ENCODE results near the gene CNTNAP5. TPM values are rescaled to one million over a fixed set of nuclear protein-coding genes. Genes with fewer than 3 reads are reported as not detected.

CNTNAP5 gene
- total and polyA plus RNA-seq, 2 of the 13 experiments (the other 11 are each of a cell fraction or from before 2014, with no cell fraction given) = not detected

GRCh38 chr2:124570872-124571271, 545.8 kb downstream of the CNTNAP5 start (continued):
- TF ChIP-seq PRMT3 (CRISPR knock-in tag; IDR thresholded peaks at IDR 0.05; ENCODE audit: borderline replicate concordance, low read depth) (no peak), MAFG (CRISPR knock-in tag; IDR thresholded peaks at IDR 0.05) (no peak), MIER2 (CRISPR knock-in tag; IDR thresholded peaks at IDR 0.05) (peak; percentile 58; the same call in 1 of the 2 replicates), NFYB (CRISPR knock-in tag; IDR thresholded peaks at IDR 0.05) (no peak), CHD4 (IDR thresholded peaks at IDR 0.05; ENCODE audit: borderline replicate concordance, low read length) (no peak), DNMT1 (CRISPR knock-in tag; IDR thresholded peaks at IDR 0.05) (no peak), ZNF557 (CRISPR knock-in tag; IDR thresholded peaks at IDR 0.05) (peak; percentile 64; the same call in 1 of the 2 replicates), THYN1 (CRISPR knock-in tag; IDR thresholded peaks at IDR 0.05; ENCODE audit: borderline replicate concordance, low read depth) (0 out of 2 replicates have a peak, but pooled peaks have one; percentile 49), ZNF281 (CRISPR knock-in tag; IDR thresholded peaks at IDR 0.05; ENCODE audit: borderline replicate concordance) (peak; percentile 79), RBAK (CRISPR knock-in tag; IDR thresholded peaks at IDR 0.05) (peak; percentile 75; the same call in 1 of the 2 replicates), ZBTB26 (CRISPR knock-in tag; IDR thresholded peaks at IDR 0.05; ENCODE audit: borderline replicate concordance) (no peak), SMAD9 (CRISPR knock-in tag; IDR thresholded peaks at IDR 0.05) (no peak), RARA (CRISPR knock-in tag; IDR thresholded peaks at IDR 0.05) (peak; percentile 58; the same call in 1 of the 2 replicates), POLR2AphosphoS5 (IDR thresholded peaks at IDR 0.05; ENCODE audit: low read depth, low read length) (no peak), ZIK1 (CRISPR knock-in tag; IDR thresholded peaks at IDR 0.05; ENCODE audit: borderline replicate concordance, low read depth) (no peak)
- TF ChIP-seq, protein P1, sequence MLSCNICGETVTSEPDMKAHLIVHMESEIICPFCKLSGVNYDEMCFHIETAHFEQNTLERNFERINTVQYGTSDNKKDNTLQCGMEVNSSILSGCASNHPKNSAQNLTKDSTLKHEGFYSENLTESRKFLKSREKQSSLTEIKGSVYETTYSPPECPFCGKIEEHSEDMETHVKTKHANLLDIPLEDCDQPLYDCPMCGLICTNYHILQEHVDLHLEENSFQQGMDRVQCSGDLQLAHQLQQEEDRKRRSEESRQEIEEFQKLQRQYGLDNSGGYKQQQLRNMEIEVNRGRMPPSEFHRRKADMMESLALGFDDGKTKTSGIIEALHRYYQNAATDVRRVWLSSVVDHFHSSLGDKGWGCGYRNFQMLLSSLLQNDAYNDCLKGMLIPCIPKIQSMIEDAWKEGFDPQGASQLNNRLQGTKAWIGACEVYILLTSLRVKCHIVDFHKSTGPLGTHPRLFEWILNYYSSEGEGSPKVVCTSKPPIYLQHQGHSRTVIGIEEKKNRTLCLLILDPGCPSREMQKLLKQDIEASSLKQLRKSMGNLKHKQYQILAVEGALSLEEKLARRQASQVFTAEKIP (CRISPR knock-in tag; IDR thresholded peaks at IDR 0.05; ENCODE audit: borderline replicate concordance) = no peak
- TF ChIP-seq, protein P2, sequence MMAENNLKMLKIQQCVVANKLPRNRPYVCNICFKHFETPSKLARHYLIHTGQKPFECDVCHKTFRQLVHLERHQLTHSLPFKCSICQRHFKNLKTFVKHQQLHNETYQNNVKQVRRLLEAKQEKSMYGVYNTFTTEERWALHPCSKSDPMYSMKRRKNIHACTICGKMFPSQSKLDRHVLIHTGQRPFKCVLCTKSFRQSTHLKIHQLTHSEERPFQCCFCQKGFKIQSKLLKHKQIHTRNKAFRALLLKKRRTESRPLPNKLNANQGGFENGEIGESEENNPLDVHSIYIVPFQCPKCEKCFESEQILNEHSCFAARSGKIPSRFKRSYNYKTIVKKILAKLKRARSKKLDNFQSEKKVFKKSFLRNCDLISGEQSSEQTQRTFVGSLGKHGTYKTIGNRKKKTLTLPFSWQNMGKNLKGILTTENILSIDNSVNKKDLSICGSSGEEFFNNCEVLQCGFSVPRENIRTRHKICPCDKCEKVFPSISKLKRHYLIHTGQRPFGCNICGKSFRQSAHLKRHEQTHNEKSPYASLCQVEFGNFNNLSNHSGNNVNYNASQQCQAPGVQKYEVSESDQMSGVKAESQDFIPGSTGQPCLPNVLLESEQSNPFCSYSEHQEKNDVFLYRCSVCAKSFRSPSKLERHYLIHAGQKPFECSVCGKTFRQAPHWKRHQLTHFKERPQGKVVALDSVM (CRISPR knock-in tag; IDR thresholded peaks at IDR 0.05) = no peak
